HEK293 (cell line): ENCODE measurements around the gene STAT3.

Experiments used
- GLI2 ChIP-seq: fragments of 450-650 bp; formaldehyde crosslinking; IDR thresholded peaks from 2 replicates; pipeline ENCODE4; 2017; ENCODE audit warnings: missing biosample characterization, missing genetic modification characterization, low read depth, borderline replicate concordance
- GLI4 ChIP-seq: fragments of 450-650 bp; formaldehyde crosslinking; IDR thresholded peaks from 2 replicates; pipeline ENCODE4 v1.5.1; 2016; ENCODE audit warnings: missing biosample characterization, missing genetic modification characterization
- GLIS1 ChIP-seq: fragments of 450-650 bp; formaldehyde crosslinking; IDR thresholded peaks from 2 replicates; pipeline ENCODE4 v1.5.1; 2016; ENCODE audit warnings: missing biosample characterization, missing genetic modification characterization
- GLIS2 ChIP-seq: fragments of 450-650 bp; formaldehyde crosslinking; IDR thresholded peaks from 2 replicates; pipeline ENCODE4 v1.5.1; 2016; ENCODE audit warnings: missing biosample characterization, missing genetic modification characterization
- REPIN1 ChIP-seq: fragments of 450-650 bp; formaldehyde crosslinking; IDR thresholded peaks from 2 replicates; pipeline ENCODE4 v1.5.1; 2017; ENCODE audit warnings: missing biosample characterization, missing genetic modification characterization, low read depth
- YY1 ChIP-seq: fragments of 450-650 bp; formaldehyde crosslinking; IDR thresholded peaks from 2 replicates; pipeline ENCODE4 v1.5.1; 2018; ENCODE audit warnings: missing biosample characterization, missing genetic modification characterization
- ZBTB20 ChIP-seq: fragments of 450-650 bp; formaldehyde crosslinking; IDR thresholded peaks from 2 replicates; pipeline ENCODE4 v1.5.1; 2016; ENCODE audit warnings: missing biosample characterization, missing genetic modification characterization
- ZFP69B ChIP-seq: fragments of 450-650 bp; formaldehyde crosslinking; IDR thresholded peaks from 2 replicates; pipeline ENCODE4 v1.5.1; 2016; ENCODE audit warnings: missing biosample characterization, missing genetic modification characterization
- ZIC2 ChIP-seq: fragments of 450-650 bp; formaldehyde crosslinking; IDR thresholded peaks from 2 replicates; pipeline ENCODE4 v1.5.1; 2016; ENCODE audit warnings: missing biosample characterization, missing genetic modification characterization
- ZNF112 ChIP-seq: fragments of 450-650 bp; formaldehyde crosslinking; IDR thresholded peaks from 2 replicates; pipeline ENCODE4 v1.5.0; 2017; ENCODE audit warnings: missing biosample characterization, missing genetic modification characterization
- ZNF121 ChIP-seq: fragments of 450-650 bp; formaldehyde crosslinking; IDR thresholded peaks from 2 replicates; pipeline ENCODE4 v1.5.1; 2016; ENCODE audit warnings: missing biosample characterization, missing genetic modification characterization
- ZNF132 ChIP-seq: fragments of 450-650 bp; formaldehyde crosslinking; IDR thresholded peaks from 2 replicates; pipeline ENCODE4 v1.5.1; 2017; ENCODE audit warnings: missing biosample characterization, missing genetic modification characterization, borderline replicate concordance
- ZNF133 ChIP-seq: fragments of 450-650 bp; formaldehyde crosslinking; IDR thresholded peaks from 2 replicates; pipeline ENCODE4 v1.5.1; 2016; ENCODE audit warnings: missing biosample characterization, missing genetic modification characterization
- ZNF174 ChIP-seq: fragments of 450-650 bp; formaldehyde crosslinking; IDR thresholded peaks from 2 replicates; pipeline ENCODE4 v1.5.0; 2017; ENCODE audit warnings: missing biosample characterization, mild to moderate bottlenecking, missing genetic modification characterization
- ZNF202 ChIP-seq: fragments of 450-650 bp; formaldehyde crosslinking; IDR thresholded peaks from 2 replicates; pipeline ENCODE4 v1.5.1; 2016; ENCODE audit warnings: missing biosample characterization, missing genetic modification characterization, borderline replicate concordance
- ZNF223 ChIP-seq: fragments of 450-650 bp; formaldehyde crosslinking; IDR thresholded peaks from 2 replicates; pipeline ENCODE4 v1.5.1; 2016; ENCODE audit warnings: missing biosample characterization, missing genetic modification characterization
- ZNF24 ChIP-seq: fragments of 450-650 bp; formaldehyde crosslinking; IDR thresholded peaks from 2 replicates; pipeline ENCODE4 v1.5.1; 2016; ENCODE audit warnings: missing biosample characterization, missing genetic modification characterization
- ZNF248 ChIP-seq: fragments of 450-650 bp; formaldehyde crosslinking; IDR thresholded peaks from 2 replicates; pipeline ENCODE4 v1.5.1; 2017; ENCODE audit warnings: missing biosample characterization, missing genetic modification characterization
- ZNF292 ChIP-seq: fragments of 450-650 bp; formaldehyde crosslinking; IDR thresholded peaks from 2 replicates; pipeline ENCODE4 v1.5.1; 2016; ENCODE audit warnings: low read depth, missing biosample characterization, missing genetic modification characterization, borderline replicate concordance
- ZNF350 ChIP-seq: fragments of 450-650 bp; formaldehyde crosslinking; IDR thresholded peaks from 2 replicates; pipeline ENCODE4 v1.5.0; 2017; ENCODE audit warnings: missing biosample characterization, mild to moderate bottlenecking, missing genetic modification characterization
- ZNF423 ChIP-seq: fragments of 450-650 bp; formaldehyde crosslinking; IDR thresholded peaks from 2 replicates; pipeline ENCODE4 v1.5.1; 2016; ENCODE audit warnings: missing biosample characterization, missing genetic modification characterization
- ZNF433 ChIP-seq: fragments of 450-650 bp; formaldehyde crosslinking; IDR thresholded peaks from 2 replicates; pipeline ENCODE4 v1.5.1; 2016; ENCODE audit warnings: missing biosample characterization, missing genetic modification characterization, low read depth
- ZNF596 ChIP-seq: fragments of 450-650 bp; IDR thresholded peaks from 2 replicates; pipeline ENCODE4 v1.5.0; 2018; ENCODE audit warnings: missing biosample characterization, mild to moderate bottlenecking, missing genetic modification characterization, moderate library complexity
- ZNF626 ChIP-seq: fragments of 450-650 bp; sonication (Bioruptor Pico); formaldehyde crosslinking; IDR thresholded peaks from 2 replicates; pipeline ENCODE4 v1.5.1; 2018; ENCODE audit warnings: missing biosample characterization, missing genetic modification characterization, inconsistent platforms
- ZNF629 ChIP-seq: fragments of 450-650 bp; formaldehyde crosslinking; IDR thresholded peaks from 2 replicates; pipeline ENCODE4 v1.5.1; 2017; ENCODE audit warnings: missing biosample characterization, missing genetic modification characterization
- ZNF660 ChIP-seq: fragments of 450-650 bp; IDR thresholded peaks from 2 replicates; pipeline ENCODE4 v1.5.1; 2018; ENCODE audit warnings: missing biosample characterization, mild to moderate bottlenecking, missing genetic modification characterization
- ZNF664 ChIP-seq: fragments of 450-650 bp; formaldehyde crosslinking; IDR thresholded peaks from 2 replicates; pipeline ENCODE4 v1.5.1; 2016; ENCODE audit warnings: missing biosample characterization, missing genetic modification characterization
- ZNF670 ChIP-seq: fragments of 450-650 bp; formaldehyde crosslinking; IDR thresholded peaks from 2 replicates; pipeline ENCODE4 v1.5.1; 2016; ENCODE audit warnings: missing biosample characterization, missing genetic modification characterization, low read depth
- ZNF677 ChIP-seq: fragments of 450-650 bp; IDR thresholded peaks from 2 replicates; pipeline ENCODE4 v1.5.0; 2018; ENCODE audit warnings: missing biosample characterization, mild to moderate bottlenecking, missing genetic modification characterization, moderate library complexity
- ZNF792 ChIP-seq: fragments of 450-650 bp; formaldehyde crosslinking; IDR thresholded peaks from 2 replicates; pipeline ENCODE4 v1.5.1; 2016; ENCODE audit warnings: missing biosample characterization, missing genetic modification characterization
- ZSCAN16 ChIP-seq: fragments of 450-650 bp; formaldehyde crosslinking; IDR thresholded peaks from 2 replicates; pipeline ENCODE4 v1.5.1; 2016; ENCODE audit warnings: missing biosample characterization, missing genetic modification characterization
- TF ChIP-seq, protein P1 (sequence below): fragments of 450-650 bp; formaldehyde crosslinking; IDR thresholded peaks from 2 replicates; pipeline ENCODE4 v1.5.1; 2016; ENCODE audit warnings: missing biosample characterization, missing genetic modification characterization
- TF ChIP-seq, protein P2 (sequence below): fragments of 450-650 bp; formaldehyde crosslinking; IDR thresholded peaks from 2 replicates; pipeline ENCODE4 v1.5.1; 2016; ENCODE audit warnings: missing biosample characterization, missing genetic modification characterization, borderline replicate concordance
- TF ChIP-seq, protein P3 (sequence below): fragments of 450-650 bp; formaldehyde crosslinking; IDR thresholded peaks from 2 replicates; pipeline ENCODE4 v1.5.1; 2016; ENCODE audit warnings: missing biosample characterization, missing genetic modification characterization

Gene STAT3

DNA sequence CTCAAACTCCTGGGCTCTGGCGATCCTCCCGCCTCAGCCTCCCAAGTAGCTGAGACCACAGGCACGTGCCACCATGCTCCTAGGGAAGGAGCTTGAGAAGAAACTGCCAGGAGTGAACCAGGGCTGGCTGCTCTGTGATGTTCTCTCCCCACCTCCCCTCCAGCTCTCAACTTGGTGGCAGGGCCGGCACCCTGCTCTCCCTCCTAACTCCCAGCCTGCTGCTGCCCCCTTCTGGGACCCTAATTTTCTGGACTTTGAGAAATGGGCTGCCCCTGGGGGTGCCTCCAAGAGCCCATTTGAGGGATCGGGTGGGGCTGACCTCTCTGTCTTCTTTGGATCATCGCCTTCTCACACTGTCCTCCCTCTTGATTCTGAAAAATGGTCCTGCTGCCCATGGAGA, 14.9 kb upstream of the STAT3 start (continued):
- TF ChIP-seq ZNF112 (tag by site-specific recombination) (no peak), GLIS2 (tag by site-specific recombination) (0 out of 2 replicates have a peak, but pooled peaks have one; percentile 36), GLI2 (tag by site-specific recombination) (no peak), ZNF596 (tag by site-specific recombination) (no peak), ZBTB20 (tag by site-specific recombination) (no peak), ZNF660 (tag by site-specific recombination) (no peak), YY1 (tag by site-specific recombination) (no peak), ZIC2 (tag by site-specific recombination) (no peak), GLI4 (tag by site-specific recombination) (no peak), ZNF174 (tag by site-specific recombination) (no peak), ZNF223 (tag by site-specific recombination) (no peak), ZNF629 (tag by site-specific recombination) (no peak), GLIS1 (tag by site-specific recombination) (peak; percentile 19; the same call in 1 of the 2 replicates), ZSCAN16 (tag by site-specific recombination) (no peak), ZNF133 (tag by site-specific recombination) (no peak), ZFP69B (no peak), ZNF792 (tag by site-specific recombination) (no peak), ZNF24 (tag by site-specific recombination) (no peak), ZNF292 (tag by site-specific recombination) (no peak), ZNF121 (no peak), ZNF132 (tag by site-specific recombination) (no peak), ZNF664 (no peak), ZNF350 (tag by site-specific recombination) (no peak), ZNF433 (tag by site-specific recombination) (no peak), ZNF677 (tag by site-specific recombination) (no peak), ZNF423 (tag by site-specific recombination) (no peak), ZNF202 (tag by site-specific recombination) (no peak), ZNF670 (tag by site-specific recombination) (no peak), ZNF626 (tag by site-specific recombination) (no peak), REPIN1 (tag by site-specific recombination) (no peak), ZNF248 (tag by site-specific recombination) (no peak)
- TF ChIP-seq, protein P1, sequence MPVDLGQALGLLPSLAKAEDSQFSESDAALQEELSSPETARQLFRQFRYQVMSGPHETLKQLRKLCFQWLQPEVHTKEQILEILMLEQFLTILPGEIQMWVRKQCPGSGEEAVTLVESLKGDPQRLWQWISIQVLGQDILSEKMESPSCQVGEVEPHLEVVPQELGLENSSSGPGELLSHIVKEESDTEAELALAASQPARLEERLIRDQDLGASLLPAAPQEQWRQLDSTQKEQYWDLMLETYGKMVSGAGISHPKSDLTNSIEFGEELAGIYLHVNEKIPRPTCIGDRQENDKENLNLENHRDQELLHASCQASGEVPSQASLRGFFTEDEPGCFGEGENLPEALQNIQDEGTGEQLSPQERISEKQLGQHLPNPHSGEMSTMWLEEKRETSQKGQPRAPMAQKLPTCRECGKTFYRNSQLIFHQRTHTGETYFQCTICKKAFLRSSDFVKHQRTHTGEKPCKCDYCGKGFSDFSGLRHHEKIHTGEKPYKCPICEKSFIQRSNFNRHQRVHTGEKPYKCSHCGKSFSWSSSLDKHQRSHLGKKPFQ: no peak
- TF ChIP-seq, protein P2, sequence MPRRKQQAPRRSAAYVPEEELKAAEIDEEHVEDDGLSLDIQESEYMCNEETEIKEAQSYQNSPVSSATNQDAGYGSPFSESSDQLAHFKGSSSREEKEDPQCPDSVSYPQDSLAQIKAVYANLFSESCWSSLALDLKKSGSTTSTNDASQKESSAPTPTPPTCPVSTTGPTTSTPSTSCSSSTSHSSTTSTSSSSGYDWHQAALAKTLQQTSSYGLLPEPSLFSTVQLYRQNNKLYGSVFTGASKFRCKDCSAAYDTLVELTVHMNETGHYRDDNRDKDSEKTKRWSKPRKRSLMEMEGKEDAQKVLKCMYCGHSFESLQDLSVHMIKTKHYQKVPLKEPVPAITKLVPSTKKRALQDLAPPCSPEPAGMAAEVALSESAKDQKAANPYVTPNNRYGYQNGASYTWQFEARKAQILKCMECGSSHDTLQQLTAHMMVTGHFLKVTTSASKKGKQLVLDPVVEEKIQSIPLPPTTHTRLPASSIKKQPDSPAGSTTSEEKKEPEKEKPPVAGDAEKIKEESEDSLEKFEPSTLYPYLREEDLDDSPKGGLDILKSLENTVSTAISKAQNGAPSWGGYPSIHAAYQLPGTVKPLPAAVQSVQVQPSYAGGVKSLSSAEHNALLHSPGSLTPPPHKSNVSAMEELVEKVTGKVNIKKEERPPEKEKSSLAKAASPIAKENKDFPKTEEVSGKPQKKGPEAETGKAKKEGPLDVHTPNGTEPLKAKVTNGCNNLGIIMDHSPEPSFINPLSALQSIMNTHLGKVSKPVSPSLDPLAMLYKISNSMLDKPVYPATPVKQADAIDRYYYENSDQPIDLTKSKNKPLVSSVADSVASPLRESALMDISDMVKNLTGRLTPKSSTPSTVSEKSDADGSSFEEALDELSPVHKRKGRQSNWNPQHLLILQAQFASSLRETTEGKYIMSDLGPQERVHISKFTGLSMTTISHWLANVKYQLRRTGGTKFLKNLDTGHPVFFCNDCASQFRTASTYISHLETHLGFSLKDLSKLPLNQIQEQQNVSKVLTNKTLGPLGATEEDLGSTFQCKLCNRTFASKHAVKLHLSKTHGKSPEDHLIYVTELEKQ (tag by site-specific recombination): no peak
- TF ChIP-seq, protein P3, sequence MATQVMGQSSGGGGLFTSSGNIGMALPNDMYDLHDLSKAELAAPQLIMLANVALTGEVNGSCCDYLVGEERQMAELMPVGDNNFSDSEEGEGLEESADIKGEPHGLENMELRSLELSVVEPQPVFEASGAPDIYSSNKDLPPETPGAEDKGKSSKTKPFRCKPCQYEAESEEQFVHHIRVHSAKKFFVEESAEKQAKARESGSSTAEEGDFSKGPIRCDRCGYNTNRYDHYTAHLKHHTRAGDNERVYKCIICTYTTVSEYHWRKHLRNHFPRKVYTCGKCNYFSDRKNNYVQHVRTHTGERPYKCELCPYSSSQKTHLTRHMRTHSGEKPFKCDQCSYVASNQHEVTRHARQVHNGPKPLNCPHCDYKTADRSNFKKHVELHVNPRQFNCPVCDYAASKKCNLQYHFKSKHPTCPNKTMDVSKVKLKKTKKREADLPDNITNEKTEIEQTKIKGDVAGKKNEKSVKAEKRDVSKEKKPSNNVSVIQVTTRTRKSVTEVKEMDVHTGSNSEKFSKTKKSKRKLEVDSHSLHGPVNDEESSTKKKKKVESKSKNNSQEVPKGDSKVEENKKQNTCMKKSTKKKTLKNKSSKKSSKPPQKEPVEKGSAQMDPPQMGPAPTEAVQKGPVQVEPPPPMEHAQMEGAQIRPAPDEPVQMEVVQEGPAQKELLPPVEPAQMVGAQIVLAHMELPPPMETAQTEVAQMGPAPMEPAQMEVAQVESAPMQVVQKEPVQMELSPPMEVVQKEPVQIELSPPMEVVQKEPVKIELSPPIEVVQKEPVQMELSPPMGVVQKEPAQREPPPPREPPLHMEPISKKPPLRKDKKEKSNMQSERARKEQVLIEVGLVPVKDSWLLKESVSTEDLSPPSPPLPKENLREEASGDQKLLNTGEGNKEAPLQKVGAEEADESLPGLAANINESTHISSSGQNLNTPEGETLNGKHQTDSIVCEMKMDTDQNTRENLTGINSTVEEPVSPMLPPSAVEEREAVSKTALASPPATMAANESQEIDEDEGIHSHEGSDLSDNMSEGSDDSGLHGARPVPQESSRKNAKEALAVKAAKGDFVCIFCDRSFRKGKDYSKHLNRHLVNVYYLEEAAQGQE (tag by site-specific recombination): no peak
